Neural cell (in vitro differentiated cells): ENCODE data around the gene CCDC88A. TPM values are rescaled to one million over a fixed set of nuclear protein-coding genes. Genes with fewer than 3 reads are reported as not detected.
"Not testable (repeated sequence)": the region's sequence is repeated elsewhere in the genome, so short reads cannot be mapped to it uniquely, and the experiment has no call there.

Experiments used
- H2AFZ ChIP-seq: fragments of 200-600, 300-800 bp; sonication (generic), shearing (Covaris generic); 2 replicates; pipeline ENCODE4 v1.6.0; 2014; ENCODE audit warnings: low read depth, mild to moderate bottlenecking, antibody characterized with exemption, low read length, moderate library complexity
- H3F3A ChIP-seq: fragments of 200-600 bp; shearing (Covaris generic); 2 replicates; pipeline ENCODE4 v1.6.1; 2016; ENCODE audit warnings: mild to moderate bottlenecking, moderate library complexity, mixed read lengths, antibody characterized with exemption, low read length; ENCODE audit not compliant: insufficient read depth, poor library complexity, severe bottlenecking
- H3K27ac ChIP-seq: fragments of 200-600, 300-800 bp; sonication (generic), shearing (Covaris generic); 2 replicates; pipeline ENCODE4 v1.5.1; 2014; ENCODE audit warnings: mild to moderate bottlenecking, low read length, moderate library complexity
- H3K27me3 ChIP-seq: fragments of 300-800, 200-600 bp; sonication (generic), shearing (Covaris generic); 2 replicates; pipeline ENCODE4 v1.6.0; 2014; ENCODE audit warnings: mild to moderate bottlenecking, low read depth, low read length, moderate library complexity; ENCODE audit not compliant: insufficient read depth
- H3K36me3 ChIP-seq: fragments of 300-800, 200-600 bp; sonication (generic), shearing (Covaris generic); 2 replicates; pipeline ENCODE4 v1.5.1; 2014; ENCODE audit warnings: mild to moderate bottlenecking, antibody characterized with exemption, low read length, moderate library complexity; ENCODE audit not compliant: insufficient read depth
- H3K4me2 ChIP-seq: fragments of 300-800, 200-600 bp; sonication (generic), shearing (Covaris generic); 2 replicates; pipeline ENCODE4 v1.6.0; 2014; ENCODE audit warnings: mild to moderate bottlenecking, low read length
- H3K4me3 ChIP-seq: fragments of 300-800, 200-600 bp; sonication (generic), shearing (Covaris generic); 2 replicates; pipeline ENCODE4 v1.5.1; 2014; ENCODE audit warnings: mild to moderate bottlenecking, low read length, moderate library complexity
- H3K79me2 ChIP-seq: fragments of 200-600 bp; shearing (Covaris generic); replicated peaks from 2 replicates; pipeline ENCODE4 v1.6.0; 2014; ENCODE audit warnings: mild to moderate bottlenecking, low read length, moderate library complexity; ENCODE audit not compliant: insufficient read depth
- H3K9ac ChIP-seq: fragments of 300-800, 200-600 bp; sonication (generic), shearing (Covaris generic); 2 replicates; pipeline ENCODE4 v1.6.1; 2016; ENCODE audit warnings: mild to moderate bottlenecking, low read length, mixed read lengths
- H3K9me2 ChIP-seq: fragments of 200-600 bp; shearing (Covaris generic); 2 replicates; pipeline ENCODE4 v1.6.1; 2016; ENCODE audit warnings: mild to moderate bottlenecking, low read length, mixed read lengths; ENCODE audit not compliant: insufficient read depth
- H3K9me3 ChIP-seq: fragments of 200-600, 300-800 bp; sonication (generic), shearing (Covaris generic); 2 replicates; pipeline ENCODE4 v1.6.1; 2016; ENCODE audit warnings: mild to moderate bottlenecking, mixed run types, low read length, moderate library complexity, mixed read lengths
- H4K20me1 ChIP-seq: fragments of 200-600 bp; shearing (Covaris generic); 2 replicates; pipeline ENCODE4 v1.6.1; 2016; ENCODE audit warnings: mild to moderate bottlenecking, mixed run types; ENCODE audit not compliant: insufficient read depth
- CTCF ChIP-seq: fragments of 450-650 bp; IDR thresholded peaks from 2 replicates; pipeline ENCODE4 v1.5.1; 2014; ENCODE audit warnings: antibody characterized with exemption, mild to moderate bottlenecking, moderate library complexity; ENCODE audit not compliant: poor library complexity, severe bottlenecking
- EP300 ChIP-seq: fragments of 450-650 bp; conservative IDR thresholded peaks from 2 replicates; pipeline ENCODE4 v1.6.1; 2014; ENCODE audit warnings: antibody characterized with exemption, mild to moderate bottlenecking, moderate library complexity; ENCODE audit not compliant: poor library complexity, severe bottlenecking
- EZH2 ChIP-seq: fragments of 200-600, 300-800 bp; shearing (Covaris generic), sonication (generic); IDR thresholded peaks from 2 replicates; pipeline ENCODE4 v1.6.1; 2014; ENCODE audit warnings: antibody characterized with exemption, low read length, borderline replicate concordance, mild to moderate bottlenecking; ENCODE audit not compliant: insufficient read depth, poor library complexity, severe bottlenecking
- MXI1 ChIP-seq: fragments of 450-650 bp; conservative IDR thresholded peaks from 2 replicates; pipeline ENCODE4 v1.6.1; 2014; ENCODE audit warnings: antibody characterized with exemption, mild to moderate bottlenecking; ENCODE audit not compliant: poor library complexity, severe bottlenecking
- POLR2AphosphoS5 ChIP-seq: IDR thresholded peaks from 2 replicates; pipeline ENCODE4 v1.6.1; 2012
- RAD21 ChIP-seq: fragments of 450-650 bp; conservative IDR thresholded peaks from 2 replicates; pipeline ENCODE4 v1.6.1; 2014; ENCODE audit warnings: antibody characterized with exemption, mild to moderate bottlenecking, moderate library complexity
- REST ChIP-seq: IDR thresholded peaks from 2 replicates; pipeline ENCODE4 v1.6.1; 2012; ENCODE audit warnings: borderline replicate concordance
- SMC3 ChIP-seq: fragments of 450-650 bp; conservative IDR thresholded peaks from 2 replicates; pipeline ENCODE4 v1.6.1; 2014; ENCODE audit warnings: antibody characterized with exemption, mild to moderate bottlenecking, moderate library complexity; ENCODE audit not compliant: poor library complexity
- TAF1 ChIP-seq: IDR thresholded peaks from 2 replicates; pipeline ENCODE4 v1.6.1; 2012; ENCODE audit warnings: low read depth
- polyA plus RNA-seq: library from polyadenylated mRNA; depleted of rRNA; stranded (reverse); fragments of >200 nt; gene quantifications from 2 replicates; pipeline ENCODE4 v1.2.3, GENCODE V29; 2014

The CCDC88A gene
- polyA plus RNA-seq, 1 donor from 2014 or later: 224 TPM

- H3K9ac ChIP-seq, H3K27ac ChIP-seq, H3K79me2 ChIP-seq, H3K9me3 ChIP-seq, H2AFZ ChIP-seq, H3F3A ChIP-seq, H3K4me3 ChIP-seq, H3K27me3 ChIP-seq, H4K20me1 ChIP-seq, H3K9me2 ChIP-seq, H3K36me3 ChIP-seq, H3K4me2 ChIP-seq: not testable (repeated sequence)
These were observed 140.3 kb downstream of the CCDC88A start for GRCh38 chr2:55279214-55279835.

- H3K9me3 ChIP-seq: no peaks in the 10 kb centered on the region
- H4K20me1 ChIP-seq: no peaks in the 10 kb centered on the region
- H3K36me3 ChIP-seq: no peaks in the 10 kb centered on the region
- no peak overlapping the region for H3K27ac ChIP-seq
- no peak overlapping the region for H3K9ac ChIP-seq
- H3K27me3 ChIP-seq: no peaks in the 10 kb centered on the region
- H3F3A ChIP-seq: no peaks in the 10 kb centered on the region
- H3K9me2 ChIP-seq: no peaks in the 10 kb centered on the region
- TF ChIP-seq CTCF: no peak
- no peak for TF ChIP-seq REST
- TF ChIP-seq SMC3: no peak
- no peak for TF ChIP-seq RAD21
- TF ChIP-seq POLR2AphosphoS5: no peak
- TF ChIP-seq EZH2: no peak
- TF ChIP-seq EP300: no peak
- TF ChIP-seq MXI1: no peak
- no peak for TF ChIP-seq TAF1
- H3K79me2 ChIP-seq: no peaks in the 10 kb centered on the region
- no peak overlapping the region for H2AFZ ChIP-seq
- no peak overlapping the region for H3K4me2 ChIP-seq
- H3K4me3 ChIP-seq: no peak overlapping the region
These were observed 142.3 kb downstream of the CCDC88A start for GRCh38 chr2:55277310-55277709.

GRCh38 chr2:55274346-55274745 is 145.3 kb downstream of the CCDC88A start:
- H3K27me3 ChIP-seq, H3K4me3 ChIP-seq, H3K4me2 ChIP-seq, H3K27ac ChIP-seq, H3K9ac ChIP-seq, H3K36me3 ChIP-seq, H3K9me3 ChIP-seq, H4K20me1 ChIP-seq, H3K9me2 ChIP-seq, H3F3A ChIP-seq, H3K79me2 ChIP-seq, H2AFZ ChIP-seq: not testable (repeated sequence)
